HEK293 (cell line): ENCODE results near the gene SERPINA1.

Source experiments
- CTCF ChIA-PET: fragments of 350-600 bp; formaldehyde crosslinking; extraction: SDS; loops from one replicate; lab custom pipeline; 2021; ENCODE audit warnings: antibody characterized with exemption; lab: Yijun Ruan, JAX
- POLR2A ChIA-PET: fragments of 300-600 bp; formaldehyde crosslinking; extraction: SDS; loops from one replicate; lab custom pipeline; 2020; ENCODE audit warnings: antibody characterized with exemption, inconsistent platforms; lab: Yijun Ruan, JAX
- H3K27ac ChIP-seq: fragments of 200-500 bp; sonication (Bioruptor generic); 2 replicates; pipeline ENCODE4 v1.5.1; 2014; ENCODE audit warnings: low read depth, low read length, control low read depth, inconsistent platforms; ENCODE audit errors: extremely low read depth
- H3K36me3 ChIP-seq, 2 experiments: fragments of 200-500 bp in 1 of 2; sonication (Bioruptor generic) in 1 of 2; 1 replicate in 1 of 2; 2 replicates in 1 of 2; pipeline ENCODE4 v1.5.1; 2014 to 2017; ENCODE audit warnings: inconsistent platforms in 2 of 2, low read length in 2 of 2; ENCODE audit not compliant: control insufficient read depth in 2 of 2, insufficient read depth in 1 of 2
- H3K4me1 ChIP-seq: fragments of 200-500 bp; sonication (Bioruptor generic); 2 replicates; pipeline ENCODE4 v1.5.1; 2014; ENCODE audit warnings: mild to moderate bottlenecking, low read length, inconsistent platforms; ENCODE audit not compliant: control insufficient read depth, insufficient read depth
- H3K4me3 ChIP-seq: 2 replicates; pipeline ENCODE4 v1.5.1; 2011; ENCODE audit warnings: low read depth, mild to moderate bottlenecking, control low read depth, low read length, moderate library complexity
- H3K9me3 ChIP-seq: fragments of 200-500 bp; sonication (Bioruptor generic); 2 replicates; pipeline ENCODE4 v1.5.1; 2014; ENCODE audit warnings: low read depth, low read length, inconsistent platforms; ENCODE audit not compliant: control insufficient read depth, insufficient read depth
- KLF1 ChIP-seq: fragments of 450-650 bp; formaldehyde crosslinking; IDR thresholded peaks from 2 replicates; pipeline ENCODE4 v1.5.1; 2016; ENCODE audit warnings: missing biosample characterization, missing genetic modification characterization
- KLF9 ChIP-seq: fragments of 450-650 bp; formaldehyde crosslinking; IDR thresholded peaks from 2 replicates; pipeline ENCODE4 v1.5.1; 2016; ENCODE audit warnings: missing biosample characterization, missing genetic modification characterization, low read depth
- MZF1 ChIP-seq: fragments of 450-650 bp; formaldehyde crosslinking; IDR thresholded peaks from 2 replicates; pipeline ENCODE4 v1.5.1; 2017; ENCODE audit warnings: missing biosample characterization, missing genetic modification characterization, borderline replicate concordance
- PRDM6 ChIP-seq: fragments of 450-650 bp; formaldehyde crosslinking; IDR thresholded peaks from 2 replicates; pipeline ENCODE4 v1.5.1; 2017; ENCODE audit warnings: missing biosample characterization, missing genetic modification characterization
- RBAK ChIP-seq: fragments of 450-650 bp; formaldehyde crosslinking; IDR thresholded peaks from 2 replicates; pipeline ENCODE4 v1.5.1; 2016; ENCODE audit warnings: missing biosample characterization, missing genetic modification characterization
- TSHZ1 ChIP-seq: fragments of 450-650 bp; formaldehyde crosslinking; IDR thresholded peaks from 2 replicates; pipeline ENCODE4 v1.5.1; 2016; ENCODE audit warnings: missing biosample characterization, missing genetic modification characterization, borderline replicate concordance
- ZBTB20 ChIP-seq: fragments of 450-650 bp; formaldehyde crosslinking; IDR thresholded peaks from 2 replicates; pipeline ENCODE4 v1.5.1; 2016; ENCODE audit warnings: missing biosample characterization, missing genetic modification characterization
- ZFP3 ChIP-seq: fragments of 450-650 bp; formaldehyde crosslinking; IDR thresholded peaks from 2 replicates; pipeline ENCODE4 v1.5.1; 2016; ENCODE audit warnings: low read depth, missing biosample characterization, missing genetic modification characterization
- ZNF138 ChIP-seq: fragments of 450-650 bp; formaldehyde crosslinking; IDR thresholded peaks from 2 replicates; pipeline ENCODE4 v1.5.1; 2016; ENCODE audit warnings: missing biosample characterization, missing genetic modification characterization, borderline replicate concordance
- ZNF23 ChIP-seq: fragments of 450-650 bp; formaldehyde crosslinking; IDR thresholded peaks from 2 replicates; pipeline ENCODE4 v1.5.1; 2016; ENCODE audit warnings: missing biosample characterization, missing genetic modification characterization, borderline replicate concordance
- ZNF341 ChIP-seq: fragments of 450-650 bp; formaldehyde crosslinking; IDR thresholded peaks from 2 replicates; pipeline ENCODE4; 2016; ENCODE audit warnings: low read depth, missing biosample characterization, missing genetic modification characterization
- ZNF433 ChIP-seq: fragments of 450-650 bp; formaldehyde crosslinking; IDR thresholded peaks from 2 replicates; pipeline ENCODE4 v1.5.1; 2016; ENCODE audit warnings: missing biosample characterization, missing genetic modification characterization, low read depth
- ZNF513 ChIP-seq: fragments of 450-650 bp; IDR thresholded peaks from 2 replicates; pipeline ENCODE4 v1.5.1; 2018; ENCODE audit warnings: missing biosample characterization, missing genetic modification characterization
- ZNF529 ChIP-seq: fragments of 450-650 bp; formaldehyde crosslinking; IDR thresholded peaks from 2 replicates; pipeline ENCODE4 v1.5.1; 2017; ENCODE audit warnings: missing genetic modification characterization, missing biosample characterization; ENCODE audit not compliant: insufficient replicate concordance
- ZNF629 ChIP-seq: fragments of 450-650 bp; formaldehyde crosslinking; IDR thresholded peaks from 2 replicates; pipeline ENCODE4 v1.5.1; 2017; ENCODE audit warnings: missing biosample characterization, missing genetic modification characterization
- ZNF660 ChIP-seq: fragments of 450-650 bp; IDR thresholded peaks from 2 replicates; pipeline ENCODE4 v1.5.1; 2018; ENCODE audit warnings: missing biosample characterization, mild to moderate bottlenecking, missing genetic modification characterization
- ZNF843 ChIP-seq: fragments of 450-650 bp; formaldehyde crosslinking; IDR thresholded peaks from 2 replicates; pipeline ENCODE4 v1.5.1; 2016; ENCODE audit warnings: missing biosample characterization, missing genetic modification characterization
- ZSCAN18 ChIP-seq: fragments of 450-650 bp; formaldehyde crosslinking; IDR thresholded peaks from 2 replicates; pipeline ENCODE4 v1.5.1; 2016; ENCODE audit warnings: missing biosample characterization, missing genetic modification characterization

SERPINA1 gene

GRCh38 chr14:94329857-94330256 is 58.5 kb downstream of the SERPINA1 start (continued):
- TF ChIP-seq TSHZ1 = no peak
- TF ChIP-seq KLF1 (tag by site-specific recombination) = no peak
- no peak for TF ChIP-seq ZNF629 (tag by site-specific recombination)
- no peak for TF ChIP-seq ZNF529 (tag by site-specific recombination)
- no peak for TF ChIP-seq ZNF341 (tag by site-specific recombination)
- TF ChIP-seq ZFP3 = no peak
- no peak for TF ChIP-seq ZNF433 (tag by site-specific recombination)
- no peak for TF ChIP-seq MZF1

- CTCF ChIA-PET = no interaction called here
These were observed 60.2 kb downstream of the SERPINA1 start for GRCh38 chr14:94328196-94328595.

More at GRCh38 chr14:94328196-94328595, 60.2 kb downstream of the SERPINA1 start:
- no peak overlapping the region for H3K4me3 ChIP-seq
- no peaks in the 10 kb centered on the region for H3K36me3 ChIP-seq
- no peak overlapping the region for H3K27ac ChIP-seq
- POLR2A ChIA-PET = no interaction called here
- H3K9me3 ChIP-seq = no peaks in the 10 kb centered on the region
- no peak for TF ChIP-seq ZNF513
- TF ChIP-seq ZNF23 (tag by site-specific recombination) = no peak
- no peak for TF ChIP-seq ZBTB20
- no peak for TF ChIP-seq ZNF843 (tag by site-specific recombination)
- TF ChIP-seq KLF9 = no peak
- TF ChIP-seq ZNF138 (tag by site-specific recombination) = no peak
- no peak for TF ChIP-seq RBAK (tag by site-specific recombination)
- no peak for TF ChIP-seq ZNF660 (tag by site-specific recombination)
- no peak for TF ChIP-seq PRDM6
- TF ChIP-seq ZSCAN18 = no peak
- no peaks in the 10 kb centered on the region for H3K4me1 ChIP-seq
